H1 (cell line): ENCODE data around the gene PEX5L. TPM values are rescaled to one million over a fixed set of nuclear protein-coding genes. Genes with fewer than 3 reads are reported as not detected.

Experiments
- CTCF ChIP-seq, 3 experiments: IDR thresholded peaks; 1 replicate in 2 of 3; 2 replicates in 1 of 3; pipeline versions ENCODE4 v1.5.1 to v1.6.1; 2011; ENCODE audit warnings: low read length in 3 of 3, mild to moderate bottlenecking in 3 of 3, inconsistent platforms in 2 of 3, low read depth in 1 of 3, moderate library complexity in 1 of 3; ENCODE audit not compliant: insufficient read depth in 1 of 3; ENCODE audit errors: control extremely low read depth in 1 of 3
- SIN3A ChIP-seq, 2 experiments: IDR thresholded peaks in 1 of 2; conservative IDR thresholded peaks in 1 of 2; 2 replicates each; pipeline ENCODE4 v1.6.1; 2011 to 2012; ENCODE audit warnings: low read length in 2 of 2, improper control_type of control experiment in 1 of 2, low read depth in 1 of 2, mild to moderate bottlenecking in 1 of 2
- polyA plus RNA-seq, 7 experiments: library from polyadenylated mRNA; depleted of rRNA in 3 of 7; stranded (reverse) in 5 of 7; unstranded in 2 of 7; fragments of >200 nt in 5 of 7; fragments of 200-250 nt in 2 of 7; gene quantifications; 1 replicate in 5 of 7; 2 replicates in 1 of 7; 4 replicates in 1 of 7; pipeline versions ENCODE4 v1.2.1 to v1.2.3, GENCODE V29; 2011 to 2013; ENCODE audit warnings: missing spikeins in 2 of 7, mixed read lengths in 2 of 7
- total RNA-seq: library from RNA; stranded (reverse); fragmentation: NEBNext Ultra II Directional; extraction: Animal tissue kit (Norgen Biotek cat#: 25700); gene quantifications from 2 replicates; pipeline ENCODE4 v1.2.1, GENCODE V29; 2021

PEX5L gene
- total and polyA plus RNA-seq, 2 of the 8 experiments (the other 6 are each of a cell fraction or from before 2014, with no cell fraction given) = 0.80 to 4.2 TPM

DNA sequence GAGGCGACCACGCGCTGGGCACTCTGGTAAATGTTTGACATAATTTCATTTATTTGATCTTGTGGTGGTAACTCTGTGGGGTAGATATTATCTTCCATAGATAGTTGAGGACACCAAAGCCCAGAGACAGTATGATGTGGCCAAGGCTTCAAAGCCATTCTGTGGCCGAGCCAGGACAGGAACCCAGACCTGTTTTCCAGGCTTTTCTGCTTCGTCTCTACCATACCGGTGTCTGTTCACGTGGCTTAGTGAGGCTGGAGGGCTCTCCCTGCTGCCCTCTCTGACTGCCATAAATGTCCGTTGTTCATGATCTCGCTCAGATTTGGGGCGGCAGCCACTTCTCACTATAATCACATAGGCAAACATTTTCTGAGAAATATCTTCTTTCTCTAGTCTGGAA, 134.7 kb downstream of the PEX5L start (continued):
- TF ChIP-seq CTCF (IDR thresholded peaks at IDR 0.05; ENCODE audit: control extremely low read depth in 1 of 3, insufficient read depth in 1 of 3, low read depth in 1 of 3, low read length in 3 of 3) = no peak
- no peak for TF ChIP-seq SIN3A (conservative IDR thresholded peaks at IDR 0.05 in 1 of 2, IDR thresholded peaks at IDR 0.05 in 1 of 2; ENCODE audit: low read depth in 1 of 2, low read length in 2 of 2)
